Measurements from ENCODE around the gene HOXD12.

HOXD12 gene

GRCh38 chr2:176131848-176132158, 32.2 kb downstream of the HOXD12 start:
- no peak for DNase-seq (ENCODE audit: low read depth)

GRCh38 chr2:176132205-176133171, 32.9 kb downstream of the HOXD12 start:
- DNase-seq (ENCODE audit: low read depth) = no peak

- DNase-seq (ENCODE audit: low read depth) = no peak
Observed at GRCh38 chr2:176133389-176133788, 33.8 kb downstream of the HOXD12 start.

- DNase-seq (ENCODE audit: low read depth) = no peak
Observed at GRCh38 chr2:176134035-176134434, 34.4 kb downstream of the HOXD12 start.

GRCh38 chr2:176135035-176135440, 35.4 kb downstream of the HOXD12 start:
- no peak for DNase-seq (ENCODE audit: low read depth)

- no peak for DNase-seq (ENCODE audit: low read depth)
Observed at GRCh38 chr2:176136374-176137251, 37.0 kb downstream of the HOXD12 start.

- no peak for DNase-seq (ENCODE audit: low read depth)
Observed at GRCh38 chr2:176137252-176137580, 37.6 kb downstream of the HOXD12 start.

- no peak for DNase-seq (ENCODE audit: low read depth)
Observed at GRCh38 chr2:176137906-176138305, 38.3 kb downstream of the HOXD12 start.

GRCh38 chr2:176138526-176138922, 38.9 kb downstream of the HOXD12 start:
- no peak for DNase-seq (ENCODE audit: low read depth)

- DNase-seq (ENCODE audit: low read depth) = no peak
Observed at GRCh38 chr2:176138923-176139660, 39.5 kb downstream of the HOXD12 start.

GRCh38 chr2:176139661-176140512, 40.3 kb downstream of the HOXD12 start:
- DNase-seq (ENCODE audit: low read depth) = no peak

- peak; percentile 29 for DNase-seq (ENCODE audit: low read depth)
Observed at GRCh38 chr2:176140513-176141317, 41.1 kb downstream of the HOXD12 start.

GRCh38 chr2:176142281-176142680, 42.7 kb downstream of the HOXD12 start:
- DNase-seq (ENCODE audit: low read depth) = no peak

- DNase-seq (ENCODE audit: low read depth) = no peak
Observed at GRCh38 chr2:176145085-176145969, 45.7 kb downstream of the HOXD12 start.

- DNase-seq (ENCODE audit: low read depth) = no peak
Observed at GRCh38 chr2:176146101-176146500, 46.5 kb downstream of the HOXD12 start.

GRCh38 chr2:176146645-176147044, 47.0 kb downstream of the HOXD12 start:
- no peak for DNase-seq (ENCODE audit: low read depth)

- DNase-seq (ENCODE audit: low read depth) = no peak
Observed at GRCh38 chr2:176147210-176147799, 47.7 kb downstream of the HOXD12 start.

GRCh38 chr2:176147800-176148496, 48.4 kb downstream of the HOXD12 start:
- DNase-seq (ENCODE audit: low read depth) = no peak

Measured in stimulated activated CD8-positive, alpha-beta memory T cell treated with anti-CD3 and anti-CD28 coated beads, Interleukin-12 subunit alpha, Interleukin-12 subunit beta, amount 100 ng/mL, for 4 hours (primary cell).